ENCODE data around the gene TUFM. TPM values are rescaled to one million over a fixed set of nuclear protein-coding genes. Genes with fewer than 3 reads are reported as not detected.

Gene TUFM
- total RNA-seq, 1 donor from 2014 or later = 74.0 TPM

DNA sequence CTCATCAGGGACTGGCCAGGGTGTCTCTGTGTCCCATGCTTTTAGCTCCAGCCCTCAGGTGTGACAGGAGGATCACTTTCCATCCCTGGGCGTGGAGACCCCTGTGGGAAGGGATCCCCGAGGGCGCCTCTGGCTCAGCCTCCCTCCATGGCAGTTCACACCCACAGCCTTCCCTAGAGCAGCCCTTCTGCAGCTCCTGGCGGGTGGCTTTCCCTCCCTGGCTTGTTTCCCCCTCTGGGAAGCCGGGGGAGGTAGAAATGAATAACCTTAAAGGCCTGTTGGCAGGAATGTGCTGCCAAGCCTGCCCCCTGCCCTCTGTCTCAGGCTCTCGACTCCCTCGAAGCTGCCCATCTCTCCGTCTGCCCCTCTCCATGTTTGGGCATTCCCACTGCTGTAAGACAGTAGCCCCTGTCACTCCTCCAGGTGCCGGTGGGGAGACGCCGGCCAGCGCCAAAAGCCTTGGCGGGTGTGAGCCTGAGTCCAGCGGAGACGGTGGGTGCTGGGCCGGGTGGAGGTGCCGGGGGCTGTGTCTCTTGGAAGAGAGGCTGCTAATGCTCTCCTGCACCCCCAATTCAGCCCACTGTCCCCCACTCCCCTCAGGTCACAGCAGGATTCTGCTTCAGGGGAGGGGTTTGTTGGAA, 30.0 kb upstream of the TUFM start:
- H3K27ac Mint-ChIP-seq = no peak overlapping the region

DNA sequence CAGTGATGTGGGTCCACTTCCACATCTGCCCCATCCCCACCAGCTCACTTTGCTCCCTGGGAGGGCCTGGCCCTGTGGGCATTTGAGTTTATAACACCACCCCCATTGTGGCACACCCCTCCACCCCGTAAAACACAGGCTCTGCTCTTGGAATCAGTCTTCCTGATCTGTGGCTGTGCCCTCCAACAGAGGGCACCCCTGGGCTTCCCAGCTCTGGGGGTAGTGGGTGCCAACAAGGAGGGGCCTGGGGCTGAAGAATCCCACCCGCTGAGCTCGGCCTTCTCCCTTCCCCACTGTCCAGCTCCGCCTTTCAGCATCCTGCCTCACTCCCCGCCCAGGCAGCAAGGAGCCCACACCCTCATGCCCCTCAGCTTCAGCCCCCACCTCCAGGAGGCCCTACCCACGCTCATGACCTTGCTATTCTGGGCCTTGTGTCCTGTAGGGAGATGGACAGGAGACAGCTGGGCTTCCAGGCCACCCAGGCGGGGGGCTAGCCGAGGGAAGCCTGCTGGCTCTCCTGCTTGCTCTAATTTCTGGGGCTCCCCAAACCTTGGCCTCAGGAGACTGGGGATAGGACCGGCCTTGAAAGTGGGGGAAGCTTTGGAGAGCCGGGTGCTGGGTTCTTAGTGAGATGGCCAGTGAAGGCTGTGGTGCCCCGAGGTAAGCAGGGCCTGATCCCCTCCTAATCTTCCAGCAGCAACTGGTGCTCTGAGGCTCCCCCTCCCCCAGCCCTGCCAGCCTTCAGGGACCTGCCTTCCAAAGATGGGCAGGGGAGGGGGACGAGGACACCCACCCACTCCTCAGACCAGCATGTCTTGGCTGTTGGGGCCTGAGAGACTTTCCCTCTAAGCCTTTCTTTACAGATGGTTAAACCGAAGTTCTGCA, 29.2 kb upstream of the TUFM start:
- H3F3A ChIP-seq (ENCODE audit: low read depth) = peaks cover 33% of the 10 kb centered on the region
- peaks cover 14% of the 10 kb centered on the region for H3K4me1 ChIP-seq
- no peak for DNase-seq (ENCODE audit: low spot score)
- no peaks in the 10 kb centered on the region for H3K27me3 ChIP-seq
- H3K4me1 Mint-ChIP-seq = peaks cover 24% of the 10 kb centered on the region
- no peak overlapping the region for H3K27ac Mint-ChIP-seq
- no peak overlapping the region for H3K9ac ChIP-seq
- H3K36me3 Mint-ChIP-seq = peaks cover 3% of the 10 kb centered on the region
- peaks cover 2% of the 10 kb centered on the region for H3K27me3 Mint-ChIP-seq (ENCODE audit: insufficient read depth, low read depth)
- TF ChIP-seq, protein P1, sequence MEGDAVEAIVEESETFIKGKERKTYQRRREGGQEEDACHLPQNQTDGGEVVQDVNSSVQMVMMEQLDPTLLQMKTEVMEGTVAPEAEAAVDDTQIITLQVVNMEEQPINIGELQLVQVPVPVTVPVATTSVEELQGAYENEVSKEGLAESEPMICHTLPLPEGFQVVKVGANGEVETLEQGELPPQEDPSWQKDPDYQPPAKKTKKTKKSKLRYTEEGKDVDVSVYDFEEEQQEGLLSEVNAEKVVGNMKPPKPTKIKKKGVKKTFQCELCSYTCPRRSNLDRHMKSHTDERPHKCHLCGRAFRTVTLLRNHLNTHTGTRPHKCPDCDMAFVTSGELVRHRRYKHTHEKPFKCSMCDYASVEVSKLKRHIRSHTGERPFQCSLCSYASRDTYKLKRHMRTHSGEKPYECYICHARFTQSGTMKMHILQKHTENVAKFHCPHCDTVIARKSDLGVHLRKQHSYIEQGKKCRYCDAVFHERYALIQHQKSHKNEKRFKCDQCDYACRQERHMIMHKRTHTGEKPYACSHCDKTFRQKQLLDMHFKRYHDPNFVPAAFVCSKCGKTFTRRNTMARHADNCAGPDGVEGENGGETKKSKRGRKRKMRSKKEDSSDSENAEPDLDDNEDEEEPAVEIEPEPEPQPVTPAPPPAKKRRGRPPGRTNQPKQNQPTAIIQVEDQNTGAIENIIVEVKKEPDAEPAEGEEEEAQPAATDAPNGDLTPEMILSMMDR (IDR thresholded peaks at IDR 0.05) = no peak
- no peak for TF ChIP-seq EZH2phosphoT487 (IDR thresholded peaks at IDR 0.05)
- no peak overlapping the region for H2AFZ ChIP-seq (replicated peaks)
- no peak overlapping the region for H3K4me3 ChIP-seq
- no peak overlapping the region for H3K4me2 ChIP-seq
- H3K27ac ChIP-seq = no peak overlapping the region
- H4K20me1 ChIP-seq (ENCODE audit: low read depth) = peaks cover 8% of the 10 kb centered on the region
- no peaks in the 10 kb centered on the region for H3K9me3 Mint-ChIP-seq
- H3K9me3 ChIP-seq (ENCODE audit: low read depth) = no peaks in the 10 kb centered on the region
- peaks cover 10% of the 10 kb centered on the region for H3K79me2 ChIP-seq (ENCODE audit: low read depth)
- H3K4me3 Mint-ChIP-seq = no peak overlapping the region
- no peaks in the 10 kb centered on the region for H3K36me3 ChIP-seq

More for the DNA sequence above, 30.0 kb upstream of the TUFM start:
- H3K36me3 ChIP-seq = no peaks in the 10 kb centered on the region
- H3F3A ChIP-seq (ENCODE audit: low read depth) = peaks cover 41% of the 10 kb centered on the region
- peaks cover 30% of the 10 kb centered on the region for H3K4me1 Mint-ChIP-seq
- no peak overlapping the region for H3K9ac ChIP-seq
- no peaks in the 10 kb centered on the region for H3K9me3 ChIP-seq (ENCODE audit: low read depth)
- peaks cover 2% of the 10 kb centered on the region for H3K27me3 Mint-ChIP-seq (ENCODE audit: insufficient read depth, low read depth)
- no peak overlapping the region for H3K27ac ChIP-seq
- no peak for DNase-seq (ENCODE audit: low spot score)
- TF ChIP-seq, protein P1 (IDR thresholded peaks at IDR 0.05) = no peak
- no peak for TF ChIP-seq EZH2 (IDR thresholded peaks at IDR 0.05)
- no peak for TF ChIP-seq EZH2phosphoT487 (IDR thresholded peaks at IDR 0.05)
- H3K4me2 ChIP-seq = no peak overlapping the region
- H3K36me3 Mint-ChIP-seq = no peaks in the 10 kb centered on the region
- H3K4me1 ChIP-seq = peaks cover 21% of the 10 kb centered on the region
- peaks cover 8% of the 10 kb centered on the region for H4K20me1 ChIP-seq (ENCODE audit: low read depth)
- no peak overlapping the region for H2AFZ ChIP-seq (replicated peaks)
- H3K9me3 Mint-ChIP-seq = no peaks in the 10 kb centered on the region
- peaks cover 2% of the 10 kb centered on the region for H3K27me3 ChIP-seq
- no peak overlapping the region for H3K4me3 Mint-ChIP-seq
- no peak overlapping the region for H3K4me3 ChIP-seq
- H3K79me2 ChIP-seq (ENCODE audit: low read depth) = peaks cover 10% of the 10 kb centered on the region

DNA sequence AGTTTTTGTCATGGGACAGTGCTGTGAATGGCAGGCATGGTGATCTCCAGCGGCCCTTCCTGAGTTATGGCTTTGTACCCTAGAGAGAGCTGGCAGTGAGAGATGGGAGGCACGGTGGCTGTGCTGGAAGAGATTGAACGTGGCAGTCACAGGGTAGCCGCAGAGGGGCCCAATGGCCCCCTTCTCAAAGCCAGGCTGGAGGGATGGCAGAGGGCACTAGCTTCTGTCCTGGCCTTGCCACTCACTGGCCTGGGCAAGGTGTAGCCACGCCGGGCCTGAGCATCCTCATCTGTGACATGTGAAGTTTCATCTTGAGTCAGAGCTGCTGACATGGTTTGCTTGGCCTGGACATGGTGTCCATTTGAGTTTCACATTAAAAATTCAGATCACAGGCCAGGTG, 28.3 kb upstream of the TUFM start:
- TF ChIP-seq EZH2phosphoT487 (IDR thresholded peaks at IDR 0.05) (no peak), EZH2 (IDR thresholded peaks at IDR 0.05) (no peak)
- TF ChIP-seq, protein P1 (IDR thresholded peaks at IDR 0.05) = no peak
- Histone ChIP-seq H3K9ac (no peak overlapping the region), H3K9me3 (ENCODE audit: low read depth) (no peaks in the 10 kb centered on the region), H4K20me1 (ENCODE audit: low read depth) (peaks cover 8% of the 10 kb centered on the region), H3K4me2 (no peak overlapping the region), H3K27ac (no peak overlapping the region), H3K27me3 (no peaks in the 10 kb centered on the region), H3K4me3 (no peak overlapping the region), H3K36me3 (no peaks in the 10 kb centered on the region), H2AFZ (replicated peaks) (no peak overlapping the region), H3F3A (ENCODE audit: low read depth) (peaks cover 26% of the 10 kb centered on the region), H3K4me1 (peaks cover 10% of the 10 kb centered on the region), H3K79me2 (ENCODE audit: low read depth) (peaks cover 10% of the 10 kb centered on the region)
- H3K4me1 Mint-ChIP-seq = peaks cover 23% of the 10 kb centered on the region
- H3K27ac Mint-ChIP-seq = no peak overlapping the region
- H3K27me3 Mint-ChIP-seq (ENCODE audit: insufficient read depth, low read depth) = peaks cover 2% of the 10 kb centered on the region
- no peak for DNase-seq (ENCODE audit: low spot score)
- no peak overlapping the region for H3K4me3 Mint-ChIP-seq
- no peaks in the 10 kb centered on the region for H3K9me3 Mint-ChIP-seq
- peaks cover 10% of the 10 kb centered on the region for H3K36me3 Mint-ChIP-seq
